Calu3 (cell line): ENCODE measurements around the gene HOXB13. TPM values are rescaled to one million over a fixed set of nuclear protein-coding genes. Genes with fewer than 3 reads are reported as not detected.

Source experiments
- BruUV-seq: library from RNA; stranded (reverse); fragments of 400-500 nt; replicated peaks from 2 replicates; lab custom pipeline; 2021; lab: Mats Ljungman, UMichigan
- CTCF ChIA-PET: fragments of 300-600 bp; sonication (Branson Sonifier 250); formaldehyde crosslinking; loops from one replicate; lab custom pipeline; 2022; ENCODE audit warnings: antibody characterized with exemption; lab: Charles Lee
- DNase-seq: peaks from one replicate; pipeline ENCODE4 v3.0.0; 2022
- H3K27ac Mint-ChIP-seq: one replicate; pipeline ENCODE4 v1.8.0; 2022; ENCODE audit warnings: mixed read lengths; ENCODE audit not compliant: unreplicated experiment
- H3K27me3 Mint-ChIP-seq: one replicate; pipeline ENCODE4 v1.8.0; 2022; ENCODE audit warnings: mixed read lengths; ENCODE audit not compliant: unreplicated experiment
- H3K36me3 Mint-ChIP-seq: one replicate; pipeline ENCODE4 v1.8.0; 2022; ENCODE audit warnings: mild to moderate bottlenecking, moderate library complexity, mixed read lengths; ENCODE audit not compliant: insufficient read depth, unreplicated experiment
- H3K4me1 Mint-ChIP-seq: one replicate; pipeline ENCODE4 v1.8.0; 2022; ENCODE audit warnings: mild to moderate bottlenecking, low read depth, mixed read lengths; ENCODE audit not compliant: unreplicated experiment
- H3K4me3 Mint-ChIP-seq: one replicate; pipeline ENCODE4 v1.8.0; 2022; ENCODE audit warnings: mild to moderate bottlenecking, low read depth, moderate library complexity, mixed read lengths; ENCODE audit not compliant: unreplicated experiment
- H3K9me3 Mint-ChIP-seq: one replicate; pipeline ENCODE4 v1.8.0; 2022; ENCODE audit warnings: low read depth, mixed read lengths; ENCODE audit not compliant: unreplicated experiment
- CTCF ChIP-seq: fragments of 200-600 bp; IDR thresholded peaks from one replicate; pipeline ENCODE4 v1.8.0; 2022; ENCODE audit warnings: antibody characterized with exemption; ENCODE audit not compliant: unreplicated experiment
- intact Hi-C: fragments of 100-400 bp; cut with micrococcal nuclease; formaldehyde crosslinking; loops from one replicate; pipeline ENCODE4 v1.10.0; 2022; ENCODE audit not compliant: unreplicated experiment
- total RNA-seq: library from RNA; stranded (reverse); gene quantifications from 2 replicates; pipeline ENCODE4 v1.2.3, GENCODE V29; 2022

The HOXB13 gene
- total RNA-seq, 1 experiment from 2014 or later, result 1.1 TPM

- intact Hi-C loops, result no loop called here
- DNase-seq, result no peak
Observed at GRCh38 chr17:48726916-48727286, 1.6 kb downstream of the HOXB13 start.

GRCh38 chr17:48726114-48726915, 2.2 kb downstream of the HOXB13 start:
- H3K4me1 Mint-ChIP-seq, result peaks cover 21% of the 10 kb centered on the region
- CTCF ChIA-PET, result interaction anchor here (1.2 to 3.9 kb wide), 3 partner anchors 65 to 158 kb away, joined by 3 to 82 read pairs (median 4); no protein-coding TSS in a partner anchor
- H3K36me3 Mint-ChIP-seq, result peaks cover 14% of the 10 kb centered on the region

More at GRCh38 chr17:48726916-48727286, 1.6 kb downstream of the HOXB13 start:
- H3K27me3 Mint-ChIP-seq, result peaks cover 62% of the 10 kb centered on the region
- H3K27ac Mint-ChIP-seq, result no peak overlapping the region
- no peak for TF ChIP-seq CTCF
- peaks cover 21% of the 10 kb centered on the region for H3K4me1 Mint-ChIP-seq
- no TSS peak for BruUV-seq
- H3K36me3 Mint-ChIP-seq, result peaks cover 14% of the 10 kb centered on the region
- no peaks in the 10 kb centered on the region for H3K9me3 Mint-ChIP-seq
- H3K4me3 Mint-ChIP-seq, result no peak overlapping the region
- CTCF ChIA-PET, result interaction anchor here (1.2 to 3.9 kb wide), 2 partner anchors 64 to 153 kb away, joined by 3 to 82 read pairs; no protein-coding TSS in a partner anchor

GRCh38 chr17:48725288-48726064, 3.1 kb downstream of the HOXB13 start:
- Mint-ChIP-seq H3K4me1 (peaks cover 21% of the 10 kb centered on the region), H3K27me3 (peaks cover 56% of the 10 kb centered on the region), H3K9me3 (no peaks in the 10 kb centered on the region), H3K4me3 (no peak overlapping the region), H3K36me3 (peaks cover 14% of the 10 kb centered on the region), H3K27ac (no peak overlapping the region)
- intact Hi-C loops, result loop anchor here (2.0 kb wide), 1 partner anchor 47 kb away; no protein-coding TSS in a partner anchor
- CTCF ChIA-PET, result interaction anchor here (0.7 to 3.9 kb wide), 10 partner anchors 9 to 376 kb away, joined by 3 to 82 read pairs (median 11); no protein-coding TSS in a partner anchor
- BruUV-seq, result no TSS peak
- no peak for DNase-seq
- no peak for TF ChIP-seq CTCF

More at GRCh38 chr17:48726114-48726915, 2.2 kb downstream of the HOXB13 start:
- intact Hi-C loops, result no loop called here
- Mint-ChIP-seq H3K27ac (no peak overlapping the region), H3K9me3 (no peaks in the 10 kb centered on the region), H3K27me3 (peaks cover 60% of the 10 kb centered on the region), H3K4me3 (no peak overlapping the region)
- no peak for TF ChIP-seq CTCF
- DNase-seq, result no peak
- no TSS peak for BruUV-seq

GRCh38 chr17:48725004-48725287, 3.6 kb downstream of the HOXB13 start:
- Mint-ChIP-seq H3K36me3 (peaks cover 14% of the 10 kb centered on the region), H3K4me1 (peaks cover 21% of the 10 kb centered on the region), H3K9me3 (no peaks in the 10 kb centered on the region), H3K4me3 (no peak overlapping the region), H3K27me3 (peaks cover 50% of the 10 kb centered on the region), H3K27ac (no peak overlapping the region)
- intact Hi-C loops, result loop anchor here (2.0 kb wide), 1 partner anchor 46 kb away; no protein-coding TSS in a partner anchor
- TF ChIP-seq CTCF, result no peak
- no peak for DNase-seq
- CTCF ChIA-PET, result interaction anchor here (0.7 to 3.9 kb wide), 11 partner anchors 10 to 376 kb away, joined by 3 to 82 read pairs (median 11); no protein-coding TSS in a partner anchor
- no TSS peak for BruUV-seq
